OCI-LY1 (cell line): ENCODE data around the gene PRDM15.

Source experiments
- H2AFZ ChIP-seq: fragments of 200-600 bp; sonication (generic), shearing (Covaris generic); 2 replicates; pipeline ENCODE4 v1.6.0; 2014; ENCODE audit warnings: antibody characterized with exemption, mild to moderate bottlenecking, low read length
- H3F3A ChIP-seq: fragments of 200-600 bp; sonication (generic), shearing (Covaris generic); 2 replicates; pipeline ENCODE4 v1.6.0; 2014; ENCODE audit warnings: mild to moderate bottlenecking, antibody characterized with exemption, low read length, moderate library complexity; ENCODE audit not compliant: insufficient read depth
- H3K27ac ChIP-seq: fragments of 200-600 bp; sonication (generic); 2 replicates; pipeline ENCODE4 v1.5.1; 2014; ENCODE audit warnings: low read length, mixed run types, mild to moderate bottlenecking, low read depth; ENCODE audit not compliant: poor library complexity, severe bottlenecking
- H3K27me3 ChIP-seq: fragments of 200-600 bp; sonication (generic); 2 replicates; pipeline ENCODE4 v1.6.0; 2014; ENCODE audit warnings: antibody characterized with exemption, mild to moderate bottlenecking, low read length, moderate library complexity; ENCODE audit not compliant: insufficient read depth
- H3K36me3 ChIP-seq: fragments of 200-600 bp; sonication (generic); 2 replicates; pipeline ENCODE4 v1.6.1; 2014; ENCODE audit warnings: mild to moderate bottlenecking, antibody characterized with exemption, low read length, moderate library complexity, mixed read lengths; ENCODE audit not compliant: insufficient read depth
- H3K4me1 ChIP-seq: fragments of 200-600 bp; sonication (generic); 2 replicates; pipeline ENCODE4 v1.5.1; 2014; ENCODE audit warnings: mild to moderate bottlenecking, low read length, moderate library complexity; ENCODE audit not compliant: insufficient read depth, severe bottlenecking
- H3K4me2 ChIP-seq: fragments of 200-600 bp; sonication (generic), shearing (Covaris generic); 2 replicates; pipeline ENCODE4 v1.6.1; 2014; ENCODE audit warnings: low read length
- H3K4me3 ChIP-seq: fragments of 200-600 bp; sonication (generic); 2 replicates; pipeline ENCODE4 v1.5.1; 2014; ENCODE audit warnings: low read length, low read depth, mild to moderate bottlenecking, mixed read lengths; ENCODE audit not compliant: poor library complexity, severe bottlenecking
- H3K79me2 ChIP-seq: fragments of 200-600 bp; shearing (Covaris generic); 2 replicates; pipeline ENCODE4 v1.6.1; 2016; ENCODE audit warnings: mixed run types, low read length, mixed read lengths; ENCODE audit not compliant: insufficient read depth
- H3K9ac ChIP-seq: fragments of 200-600 bp; sonication (generic), shearing (Covaris generic); 2 replicates; pipeline ENCODE4 v1.6.1; 2014; ENCODE audit warnings: mild to moderate bottlenecking, low read length, mixed read lengths
- H3K9me2 ChIP-seq: fragments of 200-600 bp; sonication (generic), shearing (Covaris generic); 2 replicates; pipeline ENCODE4 v1.6.1; 2014; ENCODE audit warnings: low read depth, mild to moderate bottlenecking, low read length, mixed read lengths
- H3K9me3 ChIP-seq: fragments of 200-600 bp; shearing (Covaris generic); 2 replicates; pipeline ENCODE4 v1.6.1; 2014; ENCODE audit warnings: low read length, mixed read lengths
- H4K20me1 ChIP-seq: fragments of 200-600 bp; sonication (generic), shearing (Covaris generic); 2 replicates; pipeline ENCODE4 v1.6.0; 2016; ENCODE audit warnings: mild to moderate bottlenecking, low read length; ENCODE audit not compliant: insufficient read depth
- EZH2 ChIP-seq: fragments of 200-600 bp; sonication (generic), shearing (Covaris generic); IDR thresholded peaks from 2 replicates; pipeline ENCODE4 v1.8.0; 2017; ENCODE audit warnings: borderline replicate concordance, mixed run types, mild to moderate bottlenecking, antibody characterized with exemption, low read length, moderate library complexity, mixed read lengths
- TF ChIP-seq, protein P1 (sequence below): fragments of 200-600 bp; sonication (generic), shearing (Covaris generic); IDR thresholded peaks from 2 replicates; pipeline ENCODE4 v1.5.1; 2017; ENCODE audit warnings: mild to moderate bottlenecking, antibody characterized with exemption, low read length, moderate library complexity, mixed read lengths

The PRDM15 gene

DNA sequence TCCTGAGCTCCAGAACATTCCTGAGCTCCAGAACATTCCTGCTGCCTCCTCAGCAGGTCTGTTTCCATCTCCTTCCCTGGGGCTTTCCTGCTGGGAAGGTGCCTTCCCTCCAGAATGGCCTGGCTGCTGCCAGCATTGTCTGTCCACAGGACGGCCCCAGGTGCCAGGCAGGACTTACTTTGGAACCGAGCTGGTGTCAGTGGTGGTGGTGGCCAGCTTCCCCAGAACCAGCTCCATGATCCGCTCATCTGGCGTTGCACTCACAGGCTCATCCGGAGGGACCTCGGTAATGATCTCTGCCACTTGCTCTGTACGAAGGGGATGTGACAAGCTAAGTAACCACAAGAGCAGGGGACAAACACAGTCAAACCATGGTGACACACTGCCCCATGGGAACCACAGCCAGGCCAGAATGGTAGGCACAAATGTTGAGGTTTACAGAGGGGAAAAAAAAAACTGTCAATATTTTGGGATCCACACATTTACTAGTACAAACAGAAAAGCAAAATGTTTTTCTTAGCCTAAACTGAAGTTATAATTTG lies 41.3 kb downstream of the PRDM15 start:
- no peak for TF ChIP-seq EZH2
- TF ChIP-seq, protein P1, sequence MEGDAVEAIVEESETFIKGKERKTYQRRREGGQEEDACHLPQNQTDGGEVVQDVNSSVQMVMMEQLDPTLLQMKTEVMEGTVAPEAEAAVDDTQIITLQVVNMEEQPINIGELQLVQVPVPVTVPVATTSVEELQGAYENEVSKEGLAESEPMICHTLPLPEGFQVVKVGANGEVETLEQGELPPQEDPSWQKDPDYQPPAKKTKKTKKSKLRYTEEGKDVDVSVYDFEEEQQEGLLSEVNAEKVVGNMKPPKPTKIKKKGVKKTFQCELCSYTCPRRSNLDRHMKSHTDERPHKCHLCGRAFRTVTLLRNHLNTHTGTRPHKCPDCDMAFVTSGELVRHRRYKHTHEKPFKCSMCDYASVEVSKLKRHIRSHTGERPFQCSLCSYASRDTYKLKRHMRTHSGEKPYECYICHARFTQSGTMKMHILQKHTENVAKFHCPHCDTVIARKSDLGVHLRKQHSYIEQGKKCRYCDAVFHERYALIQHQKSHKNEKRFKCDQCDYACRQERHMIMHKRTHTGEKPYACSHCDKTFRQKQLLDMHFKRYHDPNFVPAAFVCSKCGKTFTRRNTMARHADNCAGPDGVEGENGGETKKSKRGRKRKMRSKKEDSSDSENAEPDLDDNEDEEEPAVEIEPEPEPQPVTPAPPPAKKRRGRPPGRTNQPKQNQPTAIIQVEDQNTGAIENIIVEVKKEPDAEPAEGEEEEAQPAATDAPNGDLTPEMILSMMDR: no peak
- H3K4me2 ChIP-seq: peak overlapping the region; percentile 86
- H3K27me3 ChIP-seq: no peaks in the 10 kb centered on the region
- H3K4me1 ChIP-seq: peaks cover 76% of the 10 kb centered on the region
- H3K9me2 ChIP-seq: no peaks in the 10 kb centered on the region
- H3K9me3 ChIP-seq: peaks cover 6% of the 10 kb centered on the region
- no peaks in the 10 kb centered on the region for H4K20me1 ChIP-seq
- no peak overlapping the region for H2AFZ ChIP-seq
- H3F3A ChIP-seq: no peaks in the 10 kb centered on the region; the same call in 1 of the 2 replicates
- peak overlapping the region; percentile 94 for H3K27ac ChIP-seq
- H3K9ac ChIP-seq: peak overlapping the region; percentile 81
- peak overlapping the region; percentile 68 for H3K4me3 ChIP-seq
- peaks cover 86% of the 10 kb centered on the region for H3K36me3 ChIP-seq
- peaks cover 5% of the 10 kb centered on the region; the same call in 1 of the 2 replicates for H3K79me2 ChIP-seq

DNA sequence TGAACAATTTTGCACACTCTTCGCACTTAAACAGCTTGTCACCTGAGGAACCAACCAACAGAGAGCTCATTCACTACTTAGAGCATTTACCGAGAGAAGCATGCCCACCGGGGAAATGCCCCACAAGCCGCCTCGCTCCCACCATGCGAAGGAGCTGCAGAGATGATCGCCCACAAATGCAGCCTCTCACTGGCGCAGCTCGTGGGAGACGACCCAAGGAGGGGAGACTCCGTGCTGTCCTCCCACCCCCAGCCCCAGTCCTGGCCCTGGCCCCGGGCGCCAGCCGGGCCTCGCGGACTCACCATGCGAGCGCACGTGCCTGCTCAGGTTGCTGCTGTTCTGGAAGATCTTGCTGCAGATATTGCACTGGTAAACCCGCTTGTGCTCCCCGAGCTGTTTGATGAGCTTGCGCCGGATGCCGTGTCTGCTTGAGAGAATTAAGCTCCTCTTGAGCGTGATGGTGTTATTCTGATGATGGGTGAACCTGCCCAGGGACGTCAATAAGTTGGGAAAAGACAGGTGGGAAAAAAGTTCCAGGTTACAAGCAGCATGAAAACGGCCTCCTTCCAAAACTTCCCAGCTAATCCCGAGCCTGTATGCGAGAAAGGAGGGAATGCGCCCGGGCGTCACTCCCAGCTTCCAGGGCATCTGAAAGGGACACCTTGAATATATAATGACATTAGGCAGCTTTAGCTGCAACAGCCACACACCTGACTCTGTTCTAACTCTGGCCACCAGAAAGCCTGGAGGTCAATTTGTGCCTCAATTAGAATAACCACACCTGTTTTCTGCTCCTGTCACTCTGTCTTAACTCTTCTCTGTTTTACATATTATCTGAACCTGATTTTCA lies 42.8 kb downstream of the PRDM15 start:
- peak overlapping the region; percentile 86 for H3K4me2 ChIP-seq
- peaks cover 14% of the 10 kb centered on the region for H3K79me2 ChIP-seq
- H3K9ac ChIP-seq: peak overlapping the region; percentile 81

GRCh38 chr21:41835711-41836154 lies 43.4 kb downstream of the PRDM15 start:
- no peaks in the 10 kb centered on the region for H3K9me2 ChIP-seq
- H3K27ac ChIP-seq: peak overlapping the region; percentile 94
- H3K9me3 ChIP-seq: peaks cover under 1% of the 10 kb centered on the region; the same call in 1 of the 2 replicates
- peaks cover 14% of the 10 kb centered on the region for H3K79me2 ChIP-seq
- TF ChIP-seq, protein P1: no peak
- TF ChIP-seq EZH2: no peak
- peaks cover 89% of the 10 kb centered on the region for H3K36me3 ChIP-seq
- peaks cover 91% of the 10 kb centered on the region for H3K4me1 ChIP-seq
- H2AFZ ChIP-seq: no peak overlapping the region
- peak overlapping the region; percentile 86 for H3K4me2 ChIP-seq
- H3K27me3 ChIP-seq: no peaks in the 10 kb centered on the region
- H3K9ac ChIP-seq: peak overlapping the region; percentile 81
- peak overlapping the region; percentile 68 for H3K4me3 ChIP-seq
- no peaks in the 10 kb centered on the region for H4K20me1 ChIP-seq
- H3F3A ChIP-seq: no peaks in the 10 kb centered on the region

More for the DNA sequence above, 42.8 kb downstream of the PRDM15 start:
- H3K4me1 ChIP-seq: peaks cover 90% of the 10 kb centered on the region
- no peaks in the 10 kb centered on the region for H3F3A ChIP-seq
- no peaks in the 10 kb centered on the region for H3K27me3 ChIP-seq
- peaks cover 91% of the 10 kb centered on the region for H3K36me3 ChIP-seq
- no peak overlapping the region for H2AFZ ChIP-seq
- peak overlapping the region; percentile 94 for H3K27ac ChIP-seq
- no peaks in the 10 kb centered on the region for H3K9me2 ChIP-seq
- H3K9me3 ChIP-seq: peaks cover 6% of the 10 kb centered on the region
- TF ChIP-seq, protein P1: no peak
- TF ChIP-seq EZH2: no peak
- H3K4me3 ChIP-seq: peak overlapping the region; percentile 68
- no peaks in the 10 kb centered on the region for H4K20me1 ChIP-seq
